Gastrocnemius medialis (tissue), 4 donors: ENCODE results near the gene TGM2. TPM values are rescaled to one million over a fixed set of nuclear protein-coding genes. Genes with fewer than 3 reads are reported as not detected.

Source experiments
- ATAC-seq, 2 donors: fragments of 150-250 bp; one replicate each; pipeline ENCODE4 v1.9.1; 2016
- DNase-seq, 2 donors: peaks; one replicate each; pipeline ENCODE4 v3.0.0-alpha.2; 2019
- H3K27ac ChIP-seq, 4 donors: fragments of 200-600 bp; sonication (generic); 1 replicate in 1 of 4; 2 replicates in 3 of 4; pipeline ENCODE4 v1.5.1; 2016 to 2018; ENCODE audit warnings: mild to moderate bottlenecking in 2 of 4, moderate library complexity in 1 of 4
- H3K27me3 ChIP-seq, 3 donors: fragments of 200-600 bp; sonication (generic) in 2 of 3; 1 replicate in 1 of 3; 2 replicates in 2 of 3; pipeline versions ENCODE4 v1.5.1 to v1.6.0; 2016 to 2019; ENCODE audit warnings: mild to moderate bottlenecking in 1 of 3, moderate library complexity in 1 of 3
- H3K36me3 ChIP-seq, 2 donors: fragments of 200-600 bp; sonication (generic) in 1 of 2; one replicate each; pipeline ENCODE4 v1.5.1; 2017 to 2018
- H3K4me1 ChIP-seq, 2 donors: fragments of 200-600 bp; sonication (generic) in 1 of 2; one replicate each; pipeline ENCODE4 v1.5.1; 2016 to 2017; ENCODE audit warnings: mild to moderate bottlenecking in 2 of 2
- H3K4me3 ChIP-seq, 4 donors: fragments of 200-600 bp; sonication (generic) in 3 of 4; 1 replicate in 1 of 4; 2 replicates in 3 of 4; pipeline ENCODE4 v1.5.1; 2016 to 2019; ENCODE audit warnings: mild to moderate bottlenecking in 2 of 4
- H3K9me3 ChIP-seq, 3 donors: fragments of 200-600 bp; sonication (generic) in 2 of 3; 1 replicate in 1 of 3; 2 replicates in 2 of 3; pipeline ENCODE4 v1.5.1; 2016 to 2019
- POLR2A ChIP-seq, 2 donors: fragments of 450-650 bp; IDR thresholded peaks; one replicate each; pipeline ENCODE4 v1.6.1; 2017; ENCODE audit warnings: antibody characterized with exemption in 2 of 2, mild to moderate bottlenecking in 2 of 2, moderate library complexity in 2 of 2
- in situ Hi-C, 4 donors: fragments of 200-750 bp; cut with MboI; loops; one replicate each; pipeline versions ENCODE4 v1.15.0 to v1.8.0; 2017; ENCODE audit warnings: low sequenced_read_pairs in 4 of 4
- intact Hi-C: fragments of 100-400 bp; cut with DNase I; formaldehyde crosslinking; loops from one replicate; pipeline ENCODE4 v1.15.1; 2023; ENCODE audit warnings: low total_unique reads
- total RNA-seq, 4 donors: library from RNA; depleted of rRNA; stranded (reverse); fragments of >200 nt; gene quantifications; one replicate each; pipeline versions ENCODE4 v1.1.0 to v1.2.3, GENCODE V29; 2016
- TF ChIP-seq, protein P1 (sequence below), 5 experiments: fragments of 450-650 bp in 3 of 5; fragments of 200-600 bp in 2 of 5; sonication (generic) in 2 of 5; IDR thresholded peaks in 4 of 5; conservative IDR thresholded peaks in 1 of 5; 1 replicate in 4 of 5; 2 replicates in 1 of 5; pipeline ENCODE4 v1.5.1; 2016 to 2019; ENCODE audit warnings: antibody characterized with exemption in 5 of 5, mild to moderate bottlenecking in 3 of 5, moderate library complexity in 3 of 5

Gene TGM2
- total RNA-seq, 4 donors from 2014 or later: 12.8 to 152 (median 58.4) TPM

DNA sequence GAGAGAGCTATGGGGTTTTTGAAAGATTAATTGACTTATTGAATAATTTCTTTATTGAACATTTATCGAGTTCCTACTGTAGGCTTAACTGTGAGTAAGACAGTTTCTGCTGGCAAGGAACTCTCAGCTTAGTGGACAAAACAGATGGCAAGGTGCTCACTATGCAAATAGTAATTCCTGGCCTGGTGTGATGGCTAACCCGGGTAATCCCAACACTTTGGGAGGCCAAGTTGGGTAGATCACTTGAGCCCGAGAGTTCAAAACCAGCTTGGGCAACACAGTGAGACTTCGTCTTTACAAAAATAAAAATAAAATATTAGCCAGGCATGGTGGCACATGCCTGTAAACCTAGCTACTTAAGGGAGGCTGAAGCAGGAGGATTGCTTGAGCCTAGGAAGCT, 13.5 kb upstream of the TGM2 start:
- intact Hi-C loops (no loop called here), in situ Hi-C loops (loop anchor here in 1 of 4 donors (25.0 kb wide), 1 partner anchor 591 kb away; no protein-coding TSS in a partner anchor)
- DNase-seq (no peak), ATAC-seq (no peak)
- H3K27ac ChIP-seq: no peak overlapping the region
- TF ChIP-seq, protein P1, sequence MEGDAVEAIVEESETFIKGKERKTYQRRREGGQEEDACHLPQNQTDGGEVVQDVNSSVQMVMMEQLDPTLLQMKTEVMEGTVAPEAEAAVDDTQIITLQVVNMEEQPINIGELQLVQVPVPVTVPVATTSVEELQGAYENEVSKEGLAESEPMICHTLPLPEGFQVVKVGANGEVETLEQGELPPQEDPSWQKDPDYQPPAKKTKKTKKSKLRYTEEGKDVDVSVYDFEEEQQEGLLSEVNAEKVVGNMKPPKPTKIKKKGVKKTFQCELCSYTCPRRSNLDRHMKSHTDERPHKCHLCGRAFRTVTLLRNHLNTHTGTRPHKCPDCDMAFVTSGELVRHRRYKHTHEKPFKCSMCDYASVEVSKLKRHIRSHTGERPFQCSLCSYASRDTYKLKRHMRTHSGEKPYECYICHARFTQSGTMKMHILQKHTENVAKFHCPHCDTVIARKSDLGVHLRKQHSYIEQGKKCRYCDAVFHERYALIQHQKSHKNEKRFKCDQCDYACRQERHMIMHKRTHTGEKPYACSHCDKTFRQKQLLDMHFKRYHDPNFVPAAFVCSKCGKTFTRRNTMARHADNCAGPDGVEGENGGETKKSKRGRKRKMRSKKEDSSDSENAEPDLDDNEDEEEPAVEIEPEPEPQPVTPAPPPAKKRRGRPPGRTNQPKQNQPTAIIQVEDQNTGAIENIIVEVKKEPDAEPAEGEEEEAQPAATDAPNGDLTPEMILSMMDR (IDR thresholded peaks at IDR 0.05 in 4 of 5, conservative IDR thresholded peaks at IDR 0.05 in 1 of 5): no peak
- TF ChIP-seq POLR2A (IDR thresholded peaks at IDR 0.05): no peak
- H3K27me3 ChIP-seq: no peaks in the 10 kb centered on the region
- H3K36me3 ChIP-seq: no peaks in the 10 kb centered on the region
- H3K9me3 ChIP-seq: no peaks in the 10 kb centered on the region
- H3K4me3 ChIP-seq: no peak overlapping the region
- no peaks in the 10 kb centered on the region for H3K4me1 ChIP-seq

DNA sequence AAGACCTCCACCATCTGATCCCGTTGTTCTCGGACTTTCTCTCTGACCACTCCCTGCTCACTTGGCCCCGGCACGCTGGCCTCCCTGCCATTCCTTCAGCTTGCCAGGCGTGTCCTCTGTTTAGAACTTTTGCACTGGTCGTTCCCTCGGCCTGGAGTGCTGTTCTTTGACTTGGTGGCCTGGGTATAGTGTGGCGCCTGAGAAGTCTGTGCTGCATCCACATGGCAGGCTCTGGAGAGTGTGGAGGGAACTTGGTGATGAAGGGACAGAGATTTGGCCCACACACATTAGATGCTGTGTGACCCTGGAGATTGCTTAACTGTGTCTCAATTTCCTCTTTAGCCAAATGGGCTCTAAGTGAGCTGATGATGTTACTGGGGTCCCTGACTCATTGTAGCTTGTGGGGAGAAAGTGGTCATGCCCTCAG, 13.0 kb upstream of the TGM2 start:
- H3K4me3 ChIP-seq: no peak overlapping the region
- H3K36me3 ChIP-seq: no peaks in the 10 kb centered on the region
- H3K9me3 ChIP-seq: no peaks in the 10 kb centered on the region
- TF ChIP-seq, protein P1 (IDR thresholded peaks at IDR 0.05 in 4 of 5, conservative IDR thresholded peaks at IDR 0.05 in 1 of 5): no peak
- no peak for TF ChIP-seq POLR2A (IDR thresholded peaks at IDR 0.05)
- DNase-seq: no peak
- intact Hi-C loops: no loop called here
- no peak overlapping the region for H3K27ac ChIP-seq
- in situ Hi-C loops: loop anchor here in 1 of 4 donors (25.0 kb wide), 1 partner anchor 591 kb away; no protein-coding TSS in a partner anchor
- ATAC-seq: no peak
- no peaks in the 10 kb centered on the region for H3K4me1 ChIP-seq
- no peaks in the 10 kb centered on the region for H3K27me3 ChIP-seq

DNA sequence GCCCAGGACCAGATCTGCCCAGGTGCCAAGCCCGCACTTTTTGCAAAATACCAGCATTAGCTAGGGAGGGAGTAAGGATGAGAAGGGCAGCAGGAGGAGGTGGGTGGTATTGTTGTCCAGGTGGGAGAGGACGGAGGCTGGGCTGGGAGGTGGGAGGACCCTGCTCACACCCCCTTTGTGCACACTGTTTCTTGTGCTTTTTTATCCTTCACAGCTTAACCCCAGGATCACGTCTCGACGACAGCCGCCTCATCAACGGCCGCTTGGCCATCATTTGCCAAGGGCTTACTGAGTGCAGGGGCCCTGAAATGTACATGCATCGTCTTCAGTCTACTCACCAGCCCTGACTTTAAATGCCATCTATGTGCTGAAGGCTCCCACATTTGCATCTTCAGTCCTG, 12.1 kb upstream of the TGM2 start:
- DNase-seq: no peak
- Histone ChIP-seq H3K36me3 (no peaks in the 10 kb centered on the region), H3K4me1 (no peaks in the 10 kb centered on the region), H3K27me3 (no peaks in the 10 kb centered on the region), H3K9me3 (no peaks in the 10 kb centered on the region), H3K27ac (no peak overlapping the region), H3K4me3 (no peak overlapping the region)
- in situ Hi-C loops (loop anchor here in 1 of 4 donors (25.0 kb wide), 1 partner anchor 590 kb away; no protein-coding TSS in a partner anchor), intact Hi-C loops (no loop called here)
- no peak for ATAC-seq
- TF ChIP-seq POLR2A (IDR thresholded peaks at IDR 0.05): no peak
- TF ChIP-seq, protein P1 (IDR thresholded peaks at IDR 0.05 in 4 of 5, conservative IDR thresholded peaks at IDR 0.05 in 1 of 5): no peak

DNA sequence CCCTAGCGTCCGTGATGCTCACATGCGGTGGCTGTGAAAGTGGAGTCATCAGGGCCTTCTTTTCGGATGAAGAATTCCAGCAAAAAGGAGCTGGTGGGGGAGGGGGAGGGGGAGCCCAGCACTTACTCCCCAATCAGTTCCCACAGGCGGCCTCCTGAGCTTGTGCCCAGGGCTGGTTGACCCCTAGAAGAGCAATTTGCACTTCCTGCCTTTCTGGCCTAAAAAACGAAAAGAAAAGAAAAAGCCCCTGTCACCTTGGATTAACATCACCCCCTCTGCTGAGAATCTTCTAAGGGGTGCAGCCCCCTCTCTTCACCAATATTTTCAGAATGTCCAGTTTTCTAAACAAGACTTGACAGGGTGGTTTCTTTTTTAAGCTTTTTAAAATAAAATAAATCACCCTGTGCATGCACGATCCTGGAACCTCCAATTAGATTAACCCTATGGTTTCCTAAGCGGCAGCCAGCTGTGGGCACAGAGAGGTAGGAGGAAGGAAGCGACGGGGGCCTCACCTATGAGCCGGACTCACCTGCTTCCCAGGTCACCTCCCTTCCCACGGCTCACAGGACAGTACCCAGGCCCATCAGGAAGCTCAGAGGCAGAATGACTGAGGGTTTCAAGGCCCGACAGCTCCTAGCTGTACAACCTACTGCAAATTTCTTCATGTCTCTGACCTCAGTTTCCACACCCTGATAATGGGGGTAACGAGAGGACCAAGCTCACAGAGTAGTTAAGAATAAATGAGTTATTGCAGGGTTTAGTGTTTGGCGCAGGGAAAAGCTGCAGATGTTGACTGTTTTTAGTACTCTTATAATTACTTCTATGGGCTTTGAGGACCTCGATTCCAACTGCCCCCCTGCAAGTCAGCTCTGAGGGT, 10.5 kb upstream of the TGM2 start:
- in situ Hi-C loops (loop anchor here in 1 of 4 donors (25.0 kb wide), 1 partner anchor 588 kb away; no protein-coding TSS in a partner anchor), intact Hi-C loops (no loop called here)
- no peak overlapping the region for H3K27ac ChIP-seq
- no peaks in the 10 kb centered on the region for H3K27me3 ChIP-seq
- no peak for DNase-seq
- TF ChIP-seq, protein P1 (IDR thresholded peaks at IDR 0.05 in 4 of 5, conservative IDR thresholded peaks at IDR 0.05 in 1 of 5): no peak
- TF ChIP-seq POLR2A (IDR thresholded peaks at IDR 0.05): no peak
- no peak overlapping the region for H3K4me3 ChIP-seq
- H3K9me3 ChIP-seq: no peaks in the 10 kb centered on the region
- H3K36me3 ChIP-seq: no peaks in the 10 kb centered on the region
- H3K4me1 ChIP-seq: no peaks in the 10 kb centered on the region
- ATAC-seq: no peak
